HAP-1 (cell line): ENCODE measurements around the gene SLC6A17.

ENCODE experiments used
- DNase-seq, 2 experiments: peaks; one replicate each; pipeline ENCODE4 v3.0.0-alpha.2; 2016 to 2020; ENCODE audit warnings: low spot score in 2 of 2
- H3K27me3 ChIP-seq: fragments of 250-450 bp; sonication (Bioruptor Pico); 2 replicates; pipeline ENCODE4 v1.5.1; 2020; ENCODE audit warnings: low read depth, mild to moderate bottlenecking, moderate library complexity
- H3K36me3 ChIP-seq: fragments of 250-450 bp; sonication (Bioruptor Pico); replicated peaks from 2 replicates; pipeline ENCODE4 v1.5.1; 2020; ENCODE audit warnings: mild to moderate bottlenecking
- H3K4me1 ChIP-seq: fragments of 250-450 bp; sonication (Bioruptor Pico); 2 replicates; pipeline ENCODE4 v1.5.1; 2020; ENCODE audit warnings: mild to moderate bottlenecking
- H3K4me3 ChIP-seq: fragments of 250-450 bp; sonication (Bioruptor Pico); 2 replicates; pipeline ENCODE4 v1.5.1; 2020; ENCODE audit warnings: mild to moderate bottlenecking, moderate library complexity
- H3K9me3 ChIP-seq: fragments of 250-450 bp; sonication (Bioruptor Pico); 2 replicates; pipeline ENCODE4 v1.5.1; 2020; ENCODE audit warnings: mild to moderate bottlenecking, moderate library complexity
- in situ Hi-C: fragments of 300-500 bp; cut with MboI; formaldehyde crosslinking; loops from 3 replicates; pipeline ENCODE4 v1.14.3; 2020; ENCODE audit warnings: low sequenced_read_pairs, inconsistent platforms, mixed read lengths

SLC6A17 gene

DNA sequence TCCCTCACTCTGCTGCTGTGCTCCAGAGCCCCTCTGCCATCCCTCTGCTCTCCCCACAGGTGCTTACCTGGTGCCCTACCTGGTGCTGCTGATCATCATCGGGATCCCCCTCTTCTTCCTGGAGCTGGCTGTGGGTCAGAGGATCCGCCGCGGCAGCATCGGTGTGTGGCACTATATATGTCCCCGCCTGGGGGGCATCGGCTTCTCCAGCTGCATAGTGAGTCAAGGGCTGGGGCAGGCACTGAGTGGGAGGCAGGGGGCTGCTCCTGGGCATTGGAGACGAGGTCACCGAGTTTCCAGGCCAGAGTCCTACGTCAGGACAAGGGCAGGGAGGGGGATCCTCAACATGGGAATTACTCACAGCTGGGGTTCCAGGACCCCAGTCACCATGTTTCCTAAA lies 21.7 kb downstream of the SLC6A17 start:
- in situ Hi-C loops = no loop called here
- peaks cover 6% of the 10 kb centered on the region for H3K4me1 ChIP-seq
- no peaks in the 10 kb centered on the region for H3K9me3 ChIP-seq
- DNase-seq = no peak
- H3K36me3 ChIP-seq = no peaks in the 10 kb centered on the region
- no peaks in the 10 kb centered on the region; the same call in 1 of the 2 replicates for H3K27me3 ChIP-seq
- H3K4me3 ChIP-seq = no peak overlapping the region

DNA sequence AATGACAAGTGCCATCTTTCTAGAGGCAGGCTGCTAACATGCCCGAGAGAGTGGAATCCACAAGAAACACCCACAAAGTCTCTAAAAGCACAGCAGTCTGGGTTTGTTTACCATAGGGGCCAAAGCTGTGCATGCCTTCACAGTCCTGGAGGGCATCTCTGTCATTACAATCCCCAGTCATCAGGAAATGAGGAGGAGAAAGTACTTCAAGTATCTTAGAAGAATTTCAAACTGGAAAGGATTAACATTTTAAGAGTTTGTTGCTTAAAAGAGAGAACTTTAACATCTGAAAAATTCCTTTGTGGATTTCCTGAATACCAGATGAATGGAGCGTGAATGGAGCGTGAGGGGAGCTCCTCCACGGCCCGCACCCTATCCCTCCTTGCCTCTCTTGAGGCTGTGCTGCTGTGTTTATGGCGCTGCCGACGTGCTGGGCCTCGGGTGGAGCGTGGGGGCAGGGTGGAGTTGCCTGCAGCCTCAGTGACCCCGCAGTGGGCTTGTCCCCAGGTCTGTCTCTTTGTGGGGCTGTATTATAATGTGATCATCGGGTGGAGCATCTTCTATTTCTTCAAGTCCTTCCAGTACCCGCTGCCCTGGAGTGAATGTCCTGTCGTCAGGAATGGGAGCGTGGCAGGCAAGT lies 23.3 kb downstream of the SLC6A17 start:
- no peaks in the 10 kb centered on the region for H3K9me3 ChIP-seq
- peak; percentile 31 to 60 for DNase-seq
- H3K36me3 ChIP-seq = no peaks in the 10 kb centered on the region
- H3K27me3 ChIP-seq = no peaks in the 10 kb centered on the region; the same call in none of the 2 replicates
- in situ Hi-C loops = no loop called here
- peaks cover 6% of the 10 kb centered on the region for H3K4me1 ChIP-seq
- H3K4me3 ChIP-seq = no peak overlapping the region

DNA sequence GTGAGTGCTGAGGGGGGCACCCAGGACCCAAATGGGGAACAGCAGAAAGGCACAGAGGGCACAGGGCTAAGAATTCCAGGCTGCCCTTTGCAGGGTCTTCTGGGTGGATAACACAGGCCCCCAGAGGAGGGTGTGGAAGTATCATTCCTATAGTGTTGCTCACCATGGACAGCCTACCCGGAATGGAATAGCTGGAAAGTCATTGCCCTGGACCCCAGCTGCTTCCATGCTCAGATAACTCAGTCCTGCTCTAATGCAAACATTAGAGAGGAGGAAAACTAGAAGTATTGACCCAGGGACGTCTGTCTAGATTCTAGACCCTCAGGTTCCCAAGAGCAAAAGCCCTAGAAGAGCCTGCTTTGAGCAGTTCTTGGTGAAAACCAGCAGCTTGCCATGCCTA lies 24.7 kb downstream of the SLC6A17 start:
- Histone ChIP-seq H3K4me3 (no peak overlapping the region), H3K27me3 (no peaks in the 10 kb centered on the region; the same call in none of the 2 replicates), H3K36me3 (no peaks in the 10 kb centered on the region), H3K4me1 (peaks cover 6% of the 10 kb centered on the region), H3K9me3 (no peaks in the 10 kb centered on the region)
- no peak for DNase-seq
- in situ Hi-C loops = no loop called here

GRCh38 chr1:110176299-110176956 lies 26.1 kb downstream of the SLC6A17 start:
- DNase-seq = peak in 1 of 2 experiments; percentile 30
- Histone ChIP-seq H3K9me3 (no peaks in the 10 kb centered on the region), H3K36me3 (no peaks in the 10 kb centered on the region), H3K27me3 (no peaks in the 10 kb centered on the region; the same call in none of the 2 replicates), H3K4me1 (peaks cover 6% of the 10 kb centered on the region), H3K4me3 (no peak overlapping the region)
- in situ Hi-C loops = no loop called here

- Histone ChIP-seq H3K36me3 (no peaks in the 10 kb centered on the region), H3K9me3 (no peaks in the 10 kb centered on the region), H3K27me3 (peaks cover 6% of the 10 kb centered on the region), H3K4me3 (no peak overlapping the region), H3K4me1 (peaks cover 6% of the 10 kb centered on the region)
- in situ Hi-C loops = no loop called here
- DNase-seq = no peak
Measured at GRCh38 chr1:110177775-110178174, 27.5 kb downstream of the SLC6A17 start.

GRCh38 chr1:110183642-110184167 lies 33.4 kb downstream of the SLC6A17 start:
- no peak for DNase-seq
- H3K9me3 ChIP-seq = no peaks in the 10 kb centered on the region
- H3K4me3 ChIP-seq = no peak overlapping the region
- in situ Hi-C loops = no loop called here
- H3K27me3 ChIP-seq = peaks cover 21% of the 10 kb centered on the region
- peaks cover 10% of the 10 kb centered on the region for H3K4me1 ChIP-seq
- no peaks in the 10 kb centered on the region for H3K36me3 ChIP-seq

GRCh38 chr1:110184446-110184845 lies 34.2 kb downstream of the SLC6A17 start:
- no peak for DNase-seq
- in situ Hi-C loops = no loop called here
- H3K4me1 ChIP-seq = peaks cover 10% of the 10 kb centered on the region

DNA sequence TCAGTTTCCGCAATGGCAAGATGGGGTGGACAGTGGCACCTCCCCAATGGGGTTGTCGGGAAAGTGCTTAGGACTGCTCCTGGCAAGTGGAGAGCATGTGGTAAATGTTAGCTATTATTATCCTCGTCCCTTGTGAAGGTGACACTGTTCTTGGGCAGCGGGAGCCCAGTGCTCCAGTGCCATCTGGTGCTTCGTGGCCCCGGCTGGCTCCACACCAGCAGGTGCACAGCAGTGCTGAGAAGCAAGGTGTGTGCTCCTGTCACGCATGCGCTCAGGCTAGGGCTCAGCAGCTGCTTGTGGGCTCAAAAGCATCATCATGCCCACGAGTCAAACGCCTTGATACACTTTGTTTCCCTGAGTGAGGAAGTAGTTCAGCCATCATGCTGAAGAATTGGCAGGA lies 34.9 kb downstream of the SLC6A17 start:
- Histone ChIP-seq H3K36me3 (no peaks in the 10 kb centered on the region), H3K4me1 (peaks cover 10% of the 10 kb centered on the region), H3K4me3 (no peak overlapping the region), H3K9me3 (no peaks in the 10 kb centered on the region), H3K27me3 (peaks cover 21% of the 10 kb centered on the region)
- in situ Hi-C loops = no loop called here
- no peak for DNase-seq

More at GRCh38 chr1:110184446-110184845, 34.2 kb downstream of the SLC6A17 start:
- no peaks in the 10 kb centered on the region for H3K9me3 ChIP-seq
- H3K4me3 ChIP-seq = no peak overlapping the region
- peaks cover 21% of the 10 kb centered on the region for H3K27me3 ChIP-seq
- H3K36me3 ChIP-seq = no peaks in the 10 kb centered on the region

DNA sequence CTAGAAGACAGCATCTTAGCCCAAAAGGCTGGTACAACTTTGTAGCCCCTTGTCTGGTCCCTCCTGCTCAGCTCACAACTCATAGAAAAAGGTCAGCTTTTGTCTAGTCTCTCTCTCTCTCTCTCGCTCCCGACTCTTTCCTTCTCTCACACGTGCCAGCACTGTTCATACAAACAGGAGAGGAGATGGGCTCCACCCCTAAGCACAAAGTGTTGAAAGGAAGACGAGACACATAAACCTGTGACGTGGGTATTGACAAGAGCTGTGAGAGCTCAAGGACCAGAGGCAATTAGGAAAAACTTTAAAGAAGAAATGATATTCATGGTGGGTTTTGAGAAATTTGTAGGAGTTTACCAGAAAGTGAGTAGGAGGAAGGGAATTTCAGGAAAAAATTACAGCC lies 36.3 kb downstream of the SLC6A17 start:
- Histone ChIP-seq H3K4me3 (no peak overlapping the region), H3K36me3 (no peaks in the 10 kb centered on the region), H3K9me3 (no peaks in the 10 kb centered on the region), H3K27me3 (peaks cover 21% of the 10 kb centered on the region), H3K4me1 (peaks cover 10% of the 10 kb centered on the region)
- no peak for DNase-seq
- in situ Hi-C loops = no loop called here

DNA sequence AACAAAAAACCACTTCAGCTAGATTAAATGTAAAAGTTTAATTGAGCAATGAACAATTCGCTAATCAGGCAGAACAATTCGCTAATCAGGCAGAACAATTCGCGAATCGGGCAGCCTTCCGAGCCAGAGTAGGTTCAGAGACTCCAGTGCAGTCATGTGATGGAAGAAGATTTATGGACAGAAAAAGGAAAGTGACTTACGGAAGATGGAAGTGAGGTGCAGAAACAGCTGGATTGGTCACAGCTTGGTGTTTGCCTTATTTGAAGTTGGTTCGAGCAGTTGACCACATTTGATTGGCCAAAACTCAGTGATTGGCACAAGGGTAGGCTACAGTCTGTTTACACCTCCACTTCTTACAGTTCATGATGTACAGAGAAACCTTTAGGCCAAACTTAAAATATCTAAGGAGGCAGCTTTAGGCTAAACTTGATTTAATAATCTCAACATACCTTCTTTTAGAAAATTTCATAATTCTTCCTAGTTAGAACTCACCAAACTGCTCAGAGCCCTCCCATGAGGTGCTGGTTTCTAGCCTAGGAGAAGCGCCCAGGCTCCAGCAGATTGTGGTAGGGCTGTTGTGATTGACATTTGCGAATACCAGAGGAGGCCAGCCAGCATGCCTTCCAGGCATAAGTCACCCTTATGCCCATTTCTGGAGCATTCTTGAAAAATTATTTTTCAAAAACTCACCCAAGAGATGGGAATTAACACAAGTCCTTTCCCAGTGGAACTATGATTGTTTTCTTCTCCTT lies 37.0 kb downstream of the SLC6A17 start:
- in situ Hi-C loops = no loop called here

DNA sequence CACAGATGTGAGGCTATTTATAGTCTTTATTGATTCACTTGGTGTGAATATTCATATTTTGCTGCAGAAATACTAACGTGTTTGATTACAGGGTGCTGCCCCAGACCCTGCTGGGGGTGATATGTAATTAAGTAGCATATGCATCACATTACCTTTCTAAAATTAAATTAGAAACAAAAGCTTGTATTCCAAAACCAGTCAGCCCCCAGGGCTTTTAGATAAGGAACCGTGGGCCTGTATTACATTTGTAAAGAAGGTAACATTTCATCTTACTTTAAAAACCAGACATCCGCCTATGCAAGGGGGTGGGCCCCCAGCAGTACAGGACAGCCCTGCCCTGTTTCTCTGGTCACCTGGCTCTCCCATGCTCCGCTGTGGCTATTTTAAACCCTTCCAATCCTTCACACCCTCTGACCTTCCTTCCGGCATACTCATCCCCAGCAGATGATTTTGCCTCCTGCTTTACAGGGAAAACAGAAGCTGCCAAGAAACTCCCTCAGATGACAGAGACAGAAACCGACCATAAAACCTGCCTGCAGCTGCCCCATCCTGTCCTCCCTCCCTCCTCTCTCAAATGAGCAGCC lies 37.8 kb downstream of the SLC6A17 start:
- Histone ChIP-seq H3K27me3 (peaks cover 11% of the 10 kb centered on the region), H3K4me3 (no peak overlapping the region), H3K9me3 (no peaks in the 10 kb centered on the region), H3K4me1 (peaks cover 10% of the 10 kb centered on the region), H3K36me3 (no peaks in the 10 kb centered on the region)
- no peak for DNase-seq
- in situ Hi-C loops = no loop called here

More for the DNA sequence above, 37.0 kb downstream of the SLC6A17 start:
- peaks cover 10% of the 10 kb centered on the region for H3K4me1 ChIP-seq
- H3K27me3 ChIP-seq = peaks cover 15% of the 10 kb centered on the region
- no peaks in the 10 kb centered on the region for H3K36me3 ChIP-seq
- DNase-seq = peak; percentile 41 to 60
- H3K9me3 ChIP-seq = no peaks in the 10 kb centered on the region
- H3K4me3 ChIP-seq = no peak overlapping the region

- no peak overlapping the region for H3K4me3 ChIP-seq
- H3K27me3 ChIP-seq = 0 out of 2 replicates have a peak, but pooled peaks cover 3% of the 10 kb centered on the region
- no peaks in the 10 kb centered on the region for H3K36me3 ChIP-seq
- H3K4me1 ChIP-seq = peaks cover 10% of the 10 kb centered on the region
- in situ Hi-C loops = no loop called here
- H3K9me3 ChIP-seq = no peaks in the 10 kb centered on the region
- no peak for DNase-seq
Measured at GRCh38 chr1:110189181-110189580, 38.9 kb downstream of the SLC6A17 start.

DNA sequence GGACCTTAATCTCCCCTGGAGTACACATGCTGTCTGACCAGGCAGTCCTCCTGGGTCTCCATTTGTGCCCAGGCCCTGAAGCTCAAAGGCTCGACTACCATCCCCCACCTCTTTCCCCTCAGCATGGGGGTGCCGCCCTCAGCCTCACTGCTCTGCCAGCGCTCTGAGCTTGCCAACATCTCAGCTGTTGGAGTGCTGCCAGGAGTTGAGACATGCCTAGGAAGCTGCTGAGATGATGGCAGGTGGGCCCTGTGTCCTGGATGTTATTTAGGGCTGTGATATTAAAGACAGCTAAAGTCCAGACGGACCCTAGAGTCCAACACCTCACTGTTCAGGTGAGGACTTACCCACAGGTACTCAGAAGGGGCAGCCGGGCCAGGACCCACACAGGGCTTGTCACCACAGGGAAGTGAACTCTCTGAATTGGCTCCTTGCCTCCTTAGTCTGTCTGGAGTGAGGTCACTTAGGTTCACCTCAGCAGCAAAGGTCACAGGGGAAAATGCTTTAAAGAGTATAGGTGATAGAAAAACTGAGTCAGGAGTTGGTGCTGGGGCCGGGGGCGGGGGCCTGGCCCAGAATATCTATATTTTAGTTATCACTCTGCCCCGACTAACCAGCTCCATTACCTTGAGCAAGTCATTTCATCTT lies 40.1 kb downstream of the SLC6A17 start:
- DNase-seq = no peak
- H3K36me3 ChIP-seq = no peaks in the 10 kb centered on the region
- in situ Hi-C loops = no loop called here
- peaks cover 10% of the 10 kb centered on the region for H3K4me1 ChIP-seq
- H3K27me3 ChIP-seq = no peaks in the 10 kb centered on the region
- H3K9me3 ChIP-seq = no peaks in the 10 kb centered on the region
- no peak overlapping the region for H3K4me3 ChIP-seq
